GM21576 (cell line): Measurements from ENCODE around the gene BUB1B.

ENCODE experiments used
- ATAC-seq: cut with Tn5 transposase; IDR thresholded peaks from one replicate; pipeline ENCODE4 v1.9.1; 2021; ENCODE audit warnings: mild to moderate bottlenecking, moderate library complexity; ENCODE audit not compliant: unreplicated experiment

The BUB1B gene

DNA sequence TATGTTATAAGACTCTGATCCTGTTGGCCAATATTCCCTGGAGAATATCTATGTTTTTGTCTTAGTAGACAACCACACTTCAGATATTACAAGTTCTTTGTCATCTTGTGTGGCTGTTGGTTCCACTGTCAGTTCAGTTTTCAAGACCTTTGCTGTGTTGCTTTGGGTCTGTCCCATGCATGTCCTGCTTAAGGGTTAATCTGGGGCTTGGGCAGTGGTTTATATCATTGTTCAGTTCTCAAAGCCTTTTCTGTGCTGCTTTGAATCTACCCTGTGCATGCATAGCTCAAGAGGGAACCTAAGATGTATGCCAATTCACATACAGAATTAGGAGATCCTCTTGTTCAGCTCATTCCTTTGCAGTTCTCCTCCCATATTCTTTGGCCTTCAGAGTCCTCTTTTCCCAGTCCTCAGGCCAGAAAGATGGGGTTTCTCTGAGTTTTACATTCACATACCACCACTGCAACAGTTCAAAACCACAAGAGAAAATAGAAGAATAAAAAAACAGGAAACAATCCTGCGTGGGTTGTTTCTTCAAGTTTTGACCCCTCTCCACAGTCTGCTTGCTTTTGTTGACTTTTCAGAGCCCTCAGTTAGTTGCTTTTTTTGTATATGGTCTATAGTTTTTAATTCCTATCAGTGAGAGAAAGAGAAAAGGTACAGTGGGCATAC, 21.6 kb downstream of the BUB1B start:
- ATAC-seq = no peak

DNA sequence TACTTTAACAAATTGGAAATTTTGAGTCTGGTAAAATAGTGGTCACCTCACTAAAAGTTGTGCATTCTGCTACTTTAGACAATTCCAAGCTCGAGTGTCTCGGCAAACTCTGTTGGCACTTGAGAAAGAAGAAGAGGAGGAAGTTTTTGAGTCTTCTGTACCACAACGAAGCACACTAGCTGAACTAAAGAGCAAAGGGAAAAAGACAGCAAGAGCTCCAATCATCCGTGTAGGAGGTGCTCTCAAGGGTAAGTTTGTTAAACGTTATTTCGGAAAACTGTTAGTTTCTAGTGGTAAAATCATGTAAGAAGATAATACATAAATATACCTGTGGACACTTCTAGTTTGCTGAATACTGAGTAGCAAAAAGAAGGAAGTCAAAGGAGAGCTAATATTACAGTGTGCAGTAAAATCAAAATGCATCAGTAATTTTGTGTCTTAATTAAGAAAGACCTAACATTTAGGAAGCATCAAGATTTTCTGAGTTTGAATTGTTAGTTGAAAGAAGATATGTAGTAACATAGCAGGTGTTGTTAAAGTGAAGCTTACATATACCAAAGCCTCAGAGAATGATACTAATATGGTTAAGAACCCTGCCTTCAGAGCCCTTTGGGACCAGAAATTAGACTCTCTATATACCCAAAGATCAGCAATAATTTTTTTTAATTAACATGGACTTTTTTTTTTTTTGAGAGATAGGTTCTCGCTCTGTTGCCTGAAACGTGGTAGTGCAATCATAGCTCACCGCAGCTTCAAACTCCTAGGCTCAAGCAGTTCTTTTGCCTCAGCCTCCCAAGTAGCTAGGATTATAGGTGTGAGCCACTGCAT, 23.0 kb downstream of the BUB1B start:
- ATAC-seq = no peak

DNA sequence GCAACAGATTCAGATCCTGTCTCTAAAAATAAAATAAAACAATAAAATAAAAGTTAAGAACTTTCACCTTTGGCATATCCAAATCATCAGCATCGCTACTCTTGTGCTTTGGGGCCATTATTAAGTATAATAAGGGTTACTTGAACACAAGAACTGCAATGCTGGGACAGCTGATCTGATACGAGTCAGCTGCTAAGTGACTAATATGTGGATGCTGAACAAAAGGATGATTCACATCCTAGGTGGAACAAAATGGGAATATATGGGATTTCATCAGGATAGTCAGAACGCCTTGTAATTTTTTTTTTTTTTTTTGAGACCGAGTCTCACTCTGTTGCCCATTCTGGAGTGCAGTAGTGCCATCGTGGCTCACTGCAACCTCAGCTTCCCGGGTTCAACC, 29.7 kb downstream of the BUB1B start:
- ATAC-seq = no peak

DNA sequence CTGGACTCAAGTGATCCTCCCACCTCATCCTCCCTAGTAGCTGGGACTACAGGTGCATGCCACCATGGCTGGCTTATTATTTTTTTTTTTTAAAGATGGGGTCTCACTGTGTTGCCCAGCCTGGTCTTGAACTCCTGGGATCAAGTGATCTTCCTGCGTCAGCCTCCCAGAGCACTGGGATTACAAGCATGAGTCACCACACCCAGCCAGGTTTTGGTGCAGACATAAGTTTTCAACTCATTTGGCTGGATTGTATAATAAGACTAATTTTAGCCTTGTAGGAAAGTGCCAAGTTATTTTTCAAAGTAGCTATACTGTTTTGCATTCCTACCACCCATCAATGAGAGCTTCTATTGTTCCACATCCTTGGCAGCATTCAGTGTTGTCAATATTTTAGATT, 32.1 kb downstream of the BUB1B start:
- ATAC-seq = no peak

DNA sequence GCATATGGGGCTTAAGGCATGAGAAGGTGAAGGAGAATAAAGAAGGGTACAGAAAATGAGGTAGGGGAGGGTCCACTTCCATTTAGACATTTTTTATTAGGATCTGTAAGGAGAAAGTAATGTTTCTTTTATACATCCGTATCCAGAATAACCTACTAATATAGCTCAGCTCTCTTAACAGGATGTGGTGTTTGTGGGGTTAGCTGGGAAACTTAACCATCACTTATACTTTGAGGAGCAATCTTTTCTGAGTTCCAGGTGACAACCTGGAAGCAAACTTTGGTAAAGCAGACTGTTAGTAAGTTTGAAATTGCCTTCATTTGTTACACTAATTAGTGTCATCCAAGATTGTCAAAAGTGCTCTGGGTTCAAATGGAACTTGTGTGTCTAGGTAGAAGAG, 36.6 kb downstream of the BUB1B start:
- no peak for ATAC-seq

DNA sequence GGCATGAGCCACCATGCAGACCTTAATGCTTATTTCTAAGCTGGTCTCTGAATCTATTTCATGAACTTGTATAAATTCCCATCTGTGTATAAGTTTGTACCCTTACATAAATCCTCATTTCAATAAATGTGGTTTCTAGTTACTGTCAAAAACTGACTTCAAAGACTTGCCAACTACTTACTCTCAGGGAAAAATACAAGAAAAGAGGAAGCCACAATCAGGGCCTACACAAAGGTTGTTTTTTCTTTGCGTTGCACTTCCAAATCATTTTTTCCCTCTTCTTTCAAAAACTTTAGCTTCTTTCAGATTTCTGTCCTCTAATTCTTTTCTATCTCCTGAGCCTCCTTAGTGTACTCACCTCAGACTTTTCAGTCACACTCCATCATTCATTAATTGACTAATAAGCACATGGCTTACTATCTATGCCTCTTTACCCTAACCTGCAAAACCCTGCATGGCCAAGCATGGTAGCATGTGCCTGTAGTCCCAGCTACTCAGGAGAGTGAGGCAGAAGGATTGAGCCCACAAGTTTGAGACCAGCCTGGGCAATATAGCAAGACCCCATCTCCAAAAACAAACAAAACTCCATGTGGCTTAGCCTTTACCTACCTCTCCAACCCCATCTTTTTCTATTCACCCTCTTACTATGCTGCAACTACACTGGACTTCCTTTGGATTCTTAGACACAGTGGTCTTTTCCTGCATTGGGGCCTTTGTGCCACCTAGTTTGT, 37.7 kb downstream of the BUB1B start:
- ATAC-seq = no peak

DNA sequence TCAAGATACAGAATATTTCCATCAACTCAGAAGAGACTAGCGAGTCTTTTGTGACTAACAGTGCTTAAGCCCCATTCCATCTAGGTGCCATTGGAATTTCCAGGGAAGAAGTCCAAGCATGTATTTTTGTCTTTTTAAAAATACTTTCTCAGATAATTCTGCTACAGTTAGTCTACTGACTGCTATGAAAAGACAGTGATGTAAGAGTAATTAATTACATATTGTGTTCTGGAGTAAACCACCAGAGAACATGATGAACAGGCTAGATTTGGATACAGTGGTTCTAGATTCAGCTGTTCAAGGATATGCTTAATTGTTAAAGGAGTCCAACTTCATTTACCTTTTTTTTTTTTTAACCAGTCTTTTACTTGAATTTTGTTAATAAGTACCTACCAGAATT, 43.2 kb downstream of the BUB1B start:
- ATAC-seq = no peak

DNA sequence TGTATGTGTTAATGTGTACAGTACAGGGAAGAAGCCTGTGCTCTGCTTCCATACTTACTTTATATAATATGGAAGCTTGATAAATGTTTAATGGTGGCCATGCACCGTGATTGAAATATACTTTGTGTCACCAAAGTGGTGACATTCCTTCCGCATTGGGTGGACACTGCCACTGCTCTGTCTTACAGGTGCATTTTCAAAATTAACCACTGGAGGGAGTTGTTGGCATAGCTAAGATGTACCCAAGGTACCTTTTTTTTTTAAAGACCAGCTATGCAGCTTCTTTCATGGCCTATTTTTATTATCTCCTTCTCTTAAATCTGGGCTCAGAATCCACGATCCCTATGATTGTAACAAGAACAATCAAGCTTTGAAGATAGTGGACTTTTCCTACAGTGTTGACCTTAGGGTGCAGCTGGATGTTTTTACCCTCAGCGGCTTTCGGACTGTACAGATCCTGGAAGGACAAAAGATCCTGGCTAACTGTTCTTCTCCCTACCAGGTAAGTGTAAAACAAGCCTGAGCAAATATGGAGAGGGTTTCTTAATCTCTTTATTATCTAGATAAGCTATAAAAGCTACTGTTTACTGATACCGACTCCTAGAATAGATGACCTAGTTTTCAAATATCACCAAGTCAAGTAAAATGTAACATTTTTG, 56.4 kb downstream of the BUB1B start:
- ATAC-seq = no peak

DNA sequence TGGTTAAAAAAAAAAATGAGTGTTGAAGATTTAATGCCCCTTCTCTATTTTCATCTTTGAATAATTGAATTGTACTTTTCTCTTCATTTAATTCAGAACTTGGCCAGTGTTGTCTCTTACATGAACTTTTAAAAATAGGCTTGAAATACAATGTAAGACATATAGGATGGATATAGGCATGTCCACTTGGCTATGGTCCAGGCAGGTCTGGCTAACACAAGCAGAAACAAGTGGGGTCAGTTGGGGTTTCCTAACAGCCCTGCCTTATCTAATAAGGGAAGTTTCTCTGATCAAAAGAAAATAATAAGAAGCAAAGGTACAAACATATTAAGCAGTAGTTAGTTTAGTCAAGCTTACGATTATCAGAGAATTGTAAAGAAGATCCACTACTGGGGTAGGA, 58.9 kb downstream of the BUB1B start:
- no peak for ATAC-seq

DNA sequence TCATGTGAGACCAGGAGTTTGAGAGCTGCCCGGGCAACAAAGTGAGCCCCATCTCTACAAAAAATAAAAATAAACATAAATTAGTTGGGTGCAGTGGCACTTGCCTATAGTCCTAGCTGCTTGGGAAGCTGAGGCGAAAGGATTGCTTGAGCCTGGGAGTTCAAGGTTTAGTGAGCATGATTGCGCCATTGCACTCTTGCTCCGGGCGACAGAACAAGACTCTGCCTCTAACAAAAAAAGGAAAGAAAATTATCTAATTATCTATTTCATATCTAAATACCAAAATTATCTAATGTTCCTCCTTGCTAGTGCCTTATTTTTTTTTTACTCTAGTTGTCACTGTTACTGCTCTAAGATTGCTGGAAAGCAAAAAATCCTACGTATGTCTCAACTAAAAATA, 61.3 kb downstream of the BUB1B start:
- no peak for ATAC-seq

DNA sequence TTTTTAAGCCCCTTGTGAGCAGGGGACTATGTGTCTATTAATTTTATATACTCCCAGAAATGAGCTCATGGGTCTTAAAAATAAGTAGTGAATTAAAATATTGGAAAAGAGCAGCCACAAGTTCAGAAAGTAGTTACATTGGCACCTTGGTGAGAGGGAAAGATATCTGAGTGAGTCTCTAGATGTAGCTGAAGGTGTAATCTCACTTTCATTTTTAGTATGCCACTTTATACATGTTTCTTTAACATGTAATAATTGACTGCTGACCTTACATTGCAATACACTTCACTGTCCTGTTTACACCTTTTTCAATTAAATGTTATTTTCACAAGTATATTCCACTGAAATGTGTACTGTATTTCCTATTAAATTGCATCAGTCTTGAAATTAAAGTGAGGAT, 65.9 kb downstream of the BUB1B start:
- no peak for ATAC-seq

DNA sequence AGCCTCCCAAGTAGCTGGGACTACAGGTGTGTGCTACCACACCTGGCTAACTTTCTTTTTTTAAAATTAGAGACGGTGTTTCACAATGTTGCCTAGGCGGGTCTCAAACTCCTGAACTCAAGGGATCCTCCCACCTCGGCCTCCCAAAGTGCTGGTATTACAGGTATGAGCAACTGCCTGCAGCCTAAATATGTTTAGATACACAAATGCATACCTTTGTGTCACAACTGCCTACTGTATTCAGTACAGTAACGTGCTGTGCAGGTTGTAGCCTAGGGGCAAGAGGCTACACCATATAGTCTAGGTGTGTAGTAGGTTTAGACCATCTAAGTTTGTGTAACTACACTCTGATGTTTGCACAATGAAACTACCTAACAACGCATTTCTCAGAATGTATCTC, 68.4 kb downstream of the BUB1B start:
- no peak for ATAC-seq

DNA sequence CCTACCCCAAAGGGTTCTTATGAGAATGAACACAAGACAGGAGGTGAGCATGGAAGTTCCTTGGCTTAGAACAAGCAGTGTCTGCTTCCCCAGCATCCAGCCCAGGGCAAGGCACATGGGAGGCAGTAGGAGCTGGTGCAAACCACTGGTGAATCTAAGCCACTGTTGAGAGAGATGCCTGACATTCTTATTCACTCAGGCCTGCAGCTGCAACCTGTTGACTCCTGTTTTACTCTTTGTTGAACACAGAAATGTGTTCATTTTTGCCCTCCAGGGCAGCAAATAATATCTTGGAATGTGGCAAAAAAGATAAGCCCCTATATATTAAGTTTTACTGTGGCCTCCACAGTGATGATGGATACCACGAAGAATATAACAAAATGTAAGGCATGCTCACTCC, 69.1 kb downstream of the BUB1B start:
- no peak for ATAC-seq

DNA sequence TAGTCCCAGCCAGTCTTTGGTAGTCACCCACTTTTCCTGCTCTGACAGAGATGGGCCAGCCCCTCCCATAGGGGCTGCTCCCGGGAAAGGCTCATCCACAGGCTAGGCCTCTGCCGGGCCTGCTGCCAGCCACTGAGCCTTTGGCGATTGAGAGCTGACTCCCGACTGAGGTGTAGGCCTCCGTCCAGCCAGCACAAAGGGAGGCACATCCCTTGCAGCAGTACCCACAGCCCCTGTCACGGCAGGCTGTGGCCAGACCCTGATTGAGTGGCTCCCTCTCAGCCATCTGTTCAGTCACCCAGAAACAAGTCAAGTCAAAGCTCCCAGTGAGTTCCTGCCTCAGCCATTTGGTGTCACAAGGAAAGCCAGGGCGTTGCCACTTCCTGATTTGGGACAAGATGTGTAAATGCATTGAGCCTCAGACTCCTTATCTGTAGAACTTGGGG, 71.8 kb downstream of the BUB1B start:
- ATAC-seq = no peak

DNA sequence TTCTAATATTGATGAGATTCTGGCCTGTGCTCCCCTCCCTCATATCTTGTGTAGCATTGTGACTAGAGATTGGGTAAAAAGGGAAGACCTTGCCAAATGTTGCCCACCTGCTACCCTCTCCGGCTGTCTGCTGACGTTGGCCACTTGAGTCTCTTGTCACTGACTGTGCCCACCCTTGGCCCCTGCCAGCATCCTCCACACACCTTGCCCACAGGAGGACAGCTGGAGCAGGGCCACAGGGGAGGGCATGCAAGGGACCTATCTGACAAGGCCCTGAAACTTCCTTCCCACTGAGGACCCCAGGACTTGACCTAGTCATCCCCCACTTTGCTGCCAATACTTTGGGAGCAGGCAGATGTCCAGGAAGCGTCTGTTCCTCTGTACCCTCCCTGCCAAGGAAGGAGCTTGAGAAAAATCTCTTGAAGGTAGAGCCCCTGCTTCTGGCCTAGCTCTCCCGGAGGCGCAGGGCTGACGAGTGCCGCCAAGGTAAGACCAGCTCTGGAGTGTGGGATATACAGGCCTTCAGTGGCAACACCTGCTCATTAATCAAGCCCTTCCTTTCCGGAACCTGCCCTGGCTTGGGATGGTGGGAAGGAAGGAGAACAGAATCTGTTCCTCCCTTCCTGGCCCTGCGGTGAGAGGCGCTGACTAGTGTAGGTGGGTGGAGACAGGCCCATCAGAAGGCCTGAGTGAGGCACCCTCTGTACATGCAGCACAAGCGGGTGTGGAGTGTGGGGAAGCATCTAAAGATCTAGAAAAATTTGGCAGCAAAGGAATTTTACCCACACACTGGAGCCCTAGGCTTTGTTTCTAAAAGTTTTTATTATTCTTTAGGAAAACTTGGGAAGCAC, 73.1 kb downstream of the BUB1B start:
- ATAC-seq = no peak

DNA sequence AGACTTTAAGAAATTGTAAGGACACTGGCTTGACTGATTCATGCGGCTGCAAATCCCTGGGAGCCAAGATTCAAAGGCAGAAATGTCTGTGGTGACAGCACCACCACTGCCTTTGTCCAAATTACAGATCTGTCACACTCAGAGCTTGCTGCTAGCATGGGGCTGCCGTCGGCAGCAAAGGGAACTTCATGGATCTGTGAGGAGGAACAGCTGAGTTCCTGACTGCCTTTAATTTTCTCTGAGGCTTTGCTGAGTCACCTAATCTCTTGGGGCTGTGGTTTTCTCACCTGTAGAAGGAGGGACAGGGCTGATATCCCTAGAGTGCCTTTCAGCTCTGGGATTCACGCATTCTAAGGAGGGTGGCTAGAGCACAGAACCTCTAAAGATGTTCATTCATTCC, 73.9 kb downstream of the BUB1B start:
- no peak for ATAC-seq

DNA sequence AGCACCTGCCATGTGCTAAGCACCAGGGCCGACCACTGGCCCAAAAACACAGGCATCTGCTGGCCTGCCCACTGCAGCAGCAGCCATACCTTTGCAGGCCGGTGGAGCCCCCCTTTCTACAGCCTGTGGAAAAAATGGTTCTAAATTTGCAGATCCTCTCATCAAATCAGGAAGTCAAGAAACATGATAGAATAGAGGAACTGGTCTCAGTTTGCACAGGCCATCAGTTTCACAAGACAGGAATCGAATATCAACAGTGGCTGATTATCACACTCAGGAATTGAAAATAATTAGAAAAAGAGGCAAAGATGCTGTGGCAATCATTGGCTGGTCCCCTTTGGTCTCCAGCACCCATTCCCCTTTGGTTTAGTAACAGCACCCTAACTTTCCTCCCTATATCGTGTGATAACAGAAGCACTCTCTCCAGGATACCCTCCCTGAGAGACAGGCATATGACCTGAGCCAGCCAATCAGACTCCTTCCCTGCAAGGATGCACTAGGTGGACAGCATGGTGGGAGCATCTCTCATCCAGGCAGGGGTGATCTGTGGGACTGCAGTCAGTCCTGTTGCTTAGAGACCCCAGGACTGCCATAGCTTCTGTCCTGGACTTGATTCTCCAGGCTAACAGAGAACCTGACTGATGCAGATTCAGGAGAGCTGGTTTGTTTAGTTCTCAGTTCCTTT, 74.5 kb downstream of the BUB1B start:
- no peak for ATAC-seq

DNA sequence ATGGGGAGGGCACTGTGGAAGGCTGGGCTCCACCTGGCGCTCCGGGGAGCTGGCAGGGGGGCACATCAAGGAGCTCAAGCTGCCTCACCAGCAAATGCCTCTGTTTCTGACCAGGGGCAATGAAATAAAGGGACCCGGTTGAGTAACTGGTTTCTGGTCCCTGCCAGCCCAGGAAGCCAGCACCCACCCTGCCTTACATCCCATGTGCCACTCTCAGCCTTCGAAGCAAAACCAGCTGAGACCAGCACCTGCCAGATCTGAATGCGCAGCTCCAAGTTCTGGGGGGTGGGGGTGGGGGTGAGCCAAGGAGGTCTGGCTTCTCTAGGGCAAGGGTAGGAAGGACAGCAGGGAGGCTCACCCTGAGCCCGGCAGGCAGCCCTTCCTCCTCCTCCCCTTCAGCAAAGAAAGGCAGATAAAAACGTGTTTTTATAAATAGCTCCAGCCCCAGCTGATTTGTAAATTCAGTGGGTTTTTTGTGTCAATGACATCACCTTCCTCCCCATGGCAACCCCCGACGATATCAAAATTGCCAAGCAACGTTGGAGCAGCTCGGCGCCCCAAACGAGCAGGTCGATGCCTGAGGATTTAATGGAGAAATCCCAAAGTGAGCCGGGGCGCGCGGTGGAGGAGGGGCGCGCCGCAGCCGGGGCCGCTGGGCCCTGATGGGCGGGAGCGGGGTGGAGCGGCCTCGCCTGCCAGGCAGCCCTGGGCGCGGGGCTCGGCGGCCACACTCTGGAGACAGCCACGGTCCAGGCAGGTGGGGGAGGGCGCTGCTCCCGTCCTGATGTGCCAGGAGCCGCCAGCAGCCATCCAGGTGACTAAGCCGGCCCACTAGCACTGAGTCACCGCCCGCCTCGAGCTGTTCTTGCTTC, 77.9 kb downstream of the BUB1B start, which contains the start of gene PAK6:
PAK6 (plus strand) TSS at position 532 of the 872 bp plus-strand sequence. CDS start 25,723 bp downstream, outside the sequence.
- ATAC-seq = no peak

DNA sequence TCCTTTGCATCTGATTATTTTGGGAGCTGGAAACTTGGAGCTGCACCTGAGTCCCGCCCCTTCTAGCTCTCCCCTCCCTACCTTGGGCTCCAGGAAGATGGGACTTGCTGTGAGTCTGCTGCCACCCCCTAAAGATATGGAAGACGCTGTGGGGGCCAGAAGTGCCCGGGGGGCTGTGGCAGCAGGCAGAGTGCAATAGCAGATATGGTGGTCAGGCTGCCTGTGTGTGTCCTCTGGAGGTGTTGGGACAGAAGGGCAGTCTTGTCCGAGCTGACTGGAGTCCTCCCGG, 78.5 kb downstream of the BUB1B start:
- ATAC-seq = no peak
